Effector CD8-positive, alpha-beta T cell (primary cell): ENCODE results near the gene TENT5C.
"Not testable (repeated sequence)": the region's sequence is repeated elsewhere in the genome, so short reads cannot be mapped to it uniquely, and the experiment has no call there.

Source experiments
- DNase-seq: peaks from one replicate; lab custom pipeline; 2025; lab: John Stamatoyannopoulos, UW
- total RNA-seq, 4 experiments: gene quantifications; one replicate each; lab custom pipeline; 2026; lab: John Stamatoyannopoulos, UW

The TENT5C gene
- 33.3 to 60.4 (median 47.5) reads per million in 4 experiments for total RNA-seq

- peak; percentile 99 for DNase-seq
These were observed at the start of gene TENT5C for GRCh38 chr1:117605774-117606648. TENT5C (plus strand) TSS chr1:117606048; CDS start chr1:117622869, 16,821 bp downstream.

- DNase-seq: no peak
These were observed 49.5 kb upstream of the TENT5C start for GRCh38 chr1:117556341-117556740.

- DNase-seq: no peak
These were observed 48.9 kb upstream of the TENT5C start for GRCh38 chr1:117556976-117557375.

GRCh38 chr1:117558451-117558850 lies 47.4 kb upstream of the TENT5C start:
- DNase-seq: not testable (repeated sequence)

- DNase-seq: no peak
These were observed 46.7 kb upstream of the TENT5C start for GRCh38 chr1:117559139-117559538.

GRCh38 chr1:117559985-117560384 lies 45.9 kb upstream of the TENT5C start:
- no peak for DNase-seq

GRCh38 chr1:117561071-117561470 lies 44.8 kb upstream of the TENT5C start:
- DNase-seq: no peak

GRCh38 chr1:117561551-117561950 lies 44.3 kb upstream of the TENT5C start:
- DNase-seq: no peak

- no peak for DNase-seq
These were observed 43.0 kb upstream of the TENT5C start for GRCh38 chr1:117562581-117563491.

- no peak for DNase-seq
These were observed 42.4 kb upstream of the TENT5C start for GRCh38 chr1:117563492-117563875.

- no peak for DNase-seq
These were observed 41.4 kb upstream of the TENT5C start for GRCh38 chr1:117564227-117565075.

GRCh38 chr1:117565076-117565556 lies 40.7 kb upstream of the TENT5C start:
- no peak for DNase-seq

- DNase-seq: no peak
These were observed 39.9 kb upstream of the TENT5C start for GRCh38 chr1:117565745-117566455.

- no peak for DNase-seq
These were observed 39.3 kb upstream of the TENT5C start for GRCh38 chr1:117566556-117566955.

GRCh38 chr1:117567435-117567834 lies 38.4 kb upstream of the TENT5C start:
- no peak for DNase-seq

- no peak for DNase-seq
These were observed 37.9 kb upstream of the TENT5C start for GRCh38 chr1:117567976-117568375.

GRCh38 chr1:117568999-117569398 lies 36.8 kb upstream of the TENT5C start:
- no peak for DNase-seq

GRCh38 chr1:117569856-117570255 lies 36.0 kb upstream of the TENT5C start:
- no peak for DNase-seq

- no peak for DNase-seq
These were observed 34.8 kb upstream of the TENT5C start for GRCh38 chr1:117570988-117571409.

- DNase-seq: no peak
These were observed 34.4 kb upstream of the TENT5C start for GRCh38 chr1:117571496-117571895.

GRCh38 chr1:117572546-117572945 lies 33.3 kb upstream of the TENT5C start:
- DNase-seq: no peak
